NCI-H82 treated with DMSO at 0.1 percent for 48 hours (cell line): ENCODE data around the gene DGAT2.
"Not testable (repeated sequence)": the region's sequence is repeated elsewhere in the genome, so short reads cannot be mapped to it uniquely, and the experiment has no call there.

Experiments
- DNase-seq: peaks from one replicate; lab custom pipeline; 2025; ENCODE audit not compliant: unreplicated experiment; lab: John Stamatoyannopoulos, UW

Gene DGAT2

GRCh38 chr11:75754933-75755332 is 13.6 kb upstream of the DGAT2 start:
- not testable (repeated sequence) for DNase-seq

GRCh38 chr11:75757651-75758050 is 10.9 kb upstream of the DGAT2 start:
- no peak for DNase-seq

- DNase-seq = no peak
These were observed 8.7 kb upstream of the DGAT2 start for GRCh38 chr11:75759832-75760231.

- no peak for DNase-seq
These were observed 8.3 kb upstream of the DGAT2 start for GRCh38 chr11:75760243-75760642.

GRCh38 chr11:75760710-75761493 is 7.7 kb upstream of the DGAT2 start:
- no peak for DNase-seq

- no peak for DNase-seq
These were observed 6.4 kb upstream of the DGAT2 start for GRCh38 chr11:75762158-75762557.

- DNase-seq = no peak
These were observed 5.7 kb upstream of the DGAT2 start for GRCh38 chr11:75762885-75763284.

- no peak for DNase-seq
These were observed 4.7 kb upstream of the DGAT2 start for GRCh38 chr11:75763846-75764245.

GRCh38 chr11:75765116-75765515 is 3.5 kb upstream of the DGAT2 start:
- no peak for DNase-seq

GRCh38 chr11:75766443-75767227 is 1.9 kb upstream of the DGAT2 start:
- DNase-seq = no peak

- DNase-seq = no peak
These were observed 1.4 kb upstream of the DGAT2 start for GRCh38 chr11:75767228-75767572.

GRCh38 chr11:75767793-75768111 is 826 bp upstream of the DGAT2 start:
- no peak for DNase-seq

- DNase-seq = no peak
These were observed 562 bp downstream of the DGAT2 start for GRCh38 chr11:75768909-75769771.

- DNase-seq = no peak
These were observed 1.5 kb downstream of the DGAT2 start for GRCh38 chr11:75770102-75770501.

- DNase-seq = no peak
These were observed 3.2 kb downstream of the DGAT2 start for GRCh38 chr11:75771646-75772410.

GRCh38 chr11:75773595-75774353 is 5.2 kb downstream of the DGAT2 start:
- no peak for DNase-seq

- no peak for DNase-seq
These were observed 6.5 kb downstream of the DGAT2 start for GRCh38 chr11:75775056-75775455.

GRCh38 chr11:75776546-75776945 is 8.0 kb downstream of the DGAT2 start:
- no peak for DNase-seq

- no peak for DNase-seq
These were observed 9.0 kb downstream of the DGAT2 start for GRCh38 chr11:75777461-75778110.

- DNase-seq = no peak
These were observed 10.4 kb downstream of the DGAT2 start for GRCh38 chr11:75778962-75779361.
